Caki2 (cell line): ENCODE data around the gene NUP37. TPM values are rescaled to one million over a fixed set of nuclear protein-coding genes. Genes with fewer than 3 reads are reported as not detected.
A peak's percentile ranks its signal among the peaks of the same experiment; 100 is the strongest.
"Not testable (repeated sequence)": the region's sequence is repeated elsewhere in the genome, so short reads cannot be mapped to it uniquely, and the experiment has no call there.

Source experiments
- DNase-seq: peaks from one replicate; pipeline ENCODE4 v3.0.0-alpha.2; 2015; ENCODE audit warnings: low read depth
- in situ Hi-C: cut with HindIII; loops from 2 replicates; pipeline ENCODE4 v1.10.0; 2016; ENCODE audit warnings: low sequenced_read_pairs, low pct_unique_long_range_greater_than_20kb, mixed read lengths
- total RNA-seq: library from RNA; depleted of rRNA; stranded (reverse); fragments of >200 nt; shearing (Covaris generic); gene quantifications from 2 replicates; pipeline ENCODE4 v1.2.3, GENCODE V29; 2014; ENCODE audit warnings: low replicate concordance

Gene NUP37
- total RNA-seq, 1 experiment from 2014 or later = 88.6 TPM

GRCh38 chr12:102106905-102107304 lies 13.0 kb downstream of the NUP37 start:
- DNase-seq = no peak
- in situ Hi-C loops = no loop called here

DNA sequence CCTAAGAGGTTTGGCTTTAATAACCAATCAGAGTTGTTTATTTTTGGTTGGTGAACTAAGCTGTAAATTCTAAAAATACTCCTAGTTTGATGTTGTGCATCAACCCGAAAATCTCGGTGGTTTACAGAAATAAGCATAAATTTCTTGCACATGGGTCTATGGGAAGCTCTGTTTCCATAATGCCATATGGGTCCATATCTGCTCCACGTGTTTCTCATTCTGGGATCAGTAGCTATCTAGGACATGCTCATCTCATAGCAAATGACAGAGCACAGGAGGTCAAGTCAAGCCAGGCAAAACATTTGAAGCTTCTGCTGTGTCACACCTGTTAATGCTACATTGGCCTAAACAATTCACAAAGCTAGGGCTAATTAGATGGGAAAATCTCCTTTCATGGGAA lies 23.1 kb downstream of the NUP37 start:
- in situ Hi-C loops = no loop called here
- no peak for DNase-seq

GRCh38 chr12:102095677-102096263 lies 24.1 kb downstream of the NUP37 start:
- in situ Hi-C loops = no loop called here
- no peak for DNase-seq

DNA sequence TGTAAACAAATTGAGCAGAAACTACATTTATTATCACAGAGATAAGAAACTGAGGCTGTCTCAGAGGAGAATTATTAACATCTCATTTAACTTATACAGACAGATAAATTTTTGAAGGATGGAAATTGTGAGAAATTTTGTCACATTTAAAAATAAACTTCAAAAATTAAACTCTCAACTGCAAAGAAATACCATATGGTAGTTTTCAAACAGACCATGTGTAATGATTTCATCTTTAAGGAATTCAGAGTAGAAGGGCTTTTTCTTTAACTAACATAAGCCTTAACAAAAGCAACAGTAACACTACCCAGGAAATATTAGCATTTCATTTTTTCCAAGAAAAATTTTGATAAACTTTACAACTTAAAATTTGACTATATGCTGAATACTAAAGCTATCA lies 26.6 kb downstream of the NUP37 start:
- in situ Hi-C loops = no loop called here

DNA sequence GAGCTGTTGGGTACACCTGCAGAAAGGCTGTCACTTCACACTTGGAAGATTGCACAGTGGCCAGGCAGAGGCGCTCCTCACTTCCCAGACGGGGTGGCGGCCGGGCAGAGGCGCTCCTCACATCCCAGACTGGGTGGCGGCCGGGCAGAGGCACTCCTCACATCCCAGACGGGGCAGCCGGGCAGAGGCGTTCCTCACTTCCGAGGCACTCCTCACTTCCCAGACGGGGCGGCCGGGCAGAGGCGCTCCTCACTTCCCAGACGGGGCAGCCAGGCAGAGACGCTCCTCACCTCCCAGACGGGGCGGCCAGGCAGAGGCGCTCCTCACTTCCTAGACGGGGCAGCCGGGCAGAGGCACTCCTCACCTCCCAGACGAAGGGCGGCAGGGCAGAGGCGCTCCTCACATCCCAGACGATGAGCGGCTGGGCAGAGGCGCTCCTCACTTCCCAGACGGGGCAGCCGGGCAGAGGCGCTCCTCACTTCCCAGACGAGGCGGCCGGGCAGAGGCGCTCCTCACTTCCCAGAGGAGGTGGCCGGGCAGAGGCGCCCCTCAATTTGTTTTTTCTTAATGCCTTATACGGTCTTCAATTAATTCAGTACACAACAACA lies 30.6 kb downstream of the NUP37 start:
- DNase-seq, in situ Hi-C loops: not testable (repeated sequence)

More for the DNA sequence above, 26.6 kb downstream of the NUP37 start:
- no peak for DNase-seq

DNA sequence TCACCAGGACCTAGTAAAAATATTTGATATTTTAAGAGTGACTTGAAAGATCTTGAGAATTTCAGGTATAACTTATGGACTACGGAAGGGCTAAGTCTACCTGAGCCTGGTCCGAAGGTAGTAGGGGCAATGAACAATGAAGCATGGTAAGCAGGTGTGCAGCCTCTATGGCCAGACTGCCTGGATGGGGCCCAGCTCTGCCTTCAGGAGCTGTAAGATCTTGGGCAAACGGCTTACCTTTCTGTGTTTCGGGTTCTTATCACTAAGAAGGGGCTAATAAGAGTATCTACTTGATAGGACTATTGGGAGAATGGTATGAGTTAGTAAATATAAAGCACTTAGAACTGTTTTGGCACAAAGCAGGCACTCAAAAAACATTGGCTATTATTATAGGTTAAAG lies 39.1 kb downstream of the NUP37 start:
- in situ Hi-C loops = no loop called here
- DNase-seq = no peak

DNA sequence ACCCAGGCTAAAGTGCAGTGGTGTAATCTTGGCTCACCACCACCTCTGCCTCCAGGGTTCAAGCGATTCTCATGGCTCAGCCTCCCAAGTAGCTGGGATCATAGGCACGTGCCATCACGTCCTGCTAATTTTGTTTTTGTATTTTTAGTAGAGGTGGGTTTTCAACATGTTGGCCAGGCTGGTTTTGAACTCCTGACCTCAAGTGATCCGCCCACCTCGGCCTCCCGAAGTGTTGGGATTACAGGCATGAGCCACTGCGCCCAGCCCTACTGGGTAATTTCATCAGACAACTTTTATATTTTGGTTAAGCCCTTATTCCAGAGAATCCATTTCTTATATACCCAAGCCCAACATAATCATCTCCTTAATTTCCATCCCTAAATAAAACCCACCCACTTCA lies 47.8 kb downstream of the NUP37 start:
- DNase-seq, in situ Hi-C loops: not testable (repeated sequence)

DNA sequence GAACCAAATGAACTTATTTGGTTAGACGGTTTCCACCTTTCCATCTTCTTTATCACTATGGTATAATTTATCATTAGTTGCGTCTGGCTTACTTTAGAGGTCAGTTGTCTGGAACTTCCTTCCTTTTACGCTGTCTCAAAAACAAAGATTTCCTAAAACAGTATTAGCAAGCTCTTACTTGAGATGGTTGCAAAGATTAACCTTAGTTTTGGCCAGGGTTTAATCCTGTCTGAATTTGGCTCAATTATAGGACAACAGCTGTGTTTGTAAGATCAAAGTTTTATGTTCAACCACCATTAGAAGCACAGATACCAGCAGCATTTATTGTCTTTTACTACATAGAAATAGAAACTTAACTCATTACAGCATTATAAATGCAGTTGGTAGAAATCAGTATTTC lies 50.2 kb downstream of the NUP37 start:
- in situ Hi-C loops = no loop called here

GRCh38 chr12:102067574-102068258 lies 52.2 kb downstream of the NUP37 start:
- peak; percentile 4 for DNase-seq
- in situ Hi-C loops = no loop called here

More for the DNA sequence above, 50.2 kb downstream of the NUP37 start:
- DNase-seq = no peak

- in situ Hi-C loops = no loop called here
- no peak for DNase-seq
Measured at GRCh38 chr12:102064476-102064875, 55.4 kb downstream of the NUP37 start.

DNA sequence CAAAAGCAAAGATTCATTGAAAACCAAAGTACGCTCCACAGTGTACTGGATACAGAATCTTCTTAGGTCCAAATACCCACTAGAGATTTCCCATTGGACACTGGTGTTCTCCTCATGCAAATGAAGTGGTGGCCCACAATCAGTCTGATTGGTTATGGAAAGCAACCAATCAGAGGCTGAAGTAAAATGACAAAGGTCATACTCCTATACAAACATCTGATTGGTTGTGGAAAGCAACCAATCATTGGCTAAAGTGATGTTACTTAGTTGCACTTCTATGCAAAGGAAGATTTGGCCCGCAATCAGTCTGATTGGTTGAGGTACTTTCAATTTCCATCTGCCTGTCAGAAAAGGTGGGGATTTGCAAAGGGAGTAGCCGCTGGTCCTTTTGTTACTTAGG lies 56.8 kb downstream of the NUP37 start:
- in situ Hi-C loops = no loop called here
- DNase-seq = peak; percentile 86

DNA sequence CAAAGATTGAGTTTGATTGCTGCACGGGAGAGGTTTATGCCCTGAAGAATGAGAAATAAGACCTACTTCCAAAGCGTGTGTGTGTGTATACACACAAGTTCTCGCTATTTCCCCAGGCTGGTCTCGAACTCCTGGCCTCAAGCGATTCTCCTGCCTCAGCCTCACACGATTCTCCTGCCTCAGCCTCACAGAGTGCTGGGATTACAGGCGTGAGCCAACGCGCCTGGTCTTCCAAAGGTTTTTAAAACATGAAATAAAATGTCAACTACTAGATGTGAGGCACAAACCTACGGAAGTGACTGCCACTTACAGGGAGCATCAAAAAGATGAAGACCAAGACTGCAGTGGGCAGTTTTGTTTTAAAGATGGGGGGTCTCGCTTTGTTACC lies 57.5 kb downstream of the NUP37 start:
- in situ Hi-C loops = no loop called here
- DNase-seq = no peak

DNA sequence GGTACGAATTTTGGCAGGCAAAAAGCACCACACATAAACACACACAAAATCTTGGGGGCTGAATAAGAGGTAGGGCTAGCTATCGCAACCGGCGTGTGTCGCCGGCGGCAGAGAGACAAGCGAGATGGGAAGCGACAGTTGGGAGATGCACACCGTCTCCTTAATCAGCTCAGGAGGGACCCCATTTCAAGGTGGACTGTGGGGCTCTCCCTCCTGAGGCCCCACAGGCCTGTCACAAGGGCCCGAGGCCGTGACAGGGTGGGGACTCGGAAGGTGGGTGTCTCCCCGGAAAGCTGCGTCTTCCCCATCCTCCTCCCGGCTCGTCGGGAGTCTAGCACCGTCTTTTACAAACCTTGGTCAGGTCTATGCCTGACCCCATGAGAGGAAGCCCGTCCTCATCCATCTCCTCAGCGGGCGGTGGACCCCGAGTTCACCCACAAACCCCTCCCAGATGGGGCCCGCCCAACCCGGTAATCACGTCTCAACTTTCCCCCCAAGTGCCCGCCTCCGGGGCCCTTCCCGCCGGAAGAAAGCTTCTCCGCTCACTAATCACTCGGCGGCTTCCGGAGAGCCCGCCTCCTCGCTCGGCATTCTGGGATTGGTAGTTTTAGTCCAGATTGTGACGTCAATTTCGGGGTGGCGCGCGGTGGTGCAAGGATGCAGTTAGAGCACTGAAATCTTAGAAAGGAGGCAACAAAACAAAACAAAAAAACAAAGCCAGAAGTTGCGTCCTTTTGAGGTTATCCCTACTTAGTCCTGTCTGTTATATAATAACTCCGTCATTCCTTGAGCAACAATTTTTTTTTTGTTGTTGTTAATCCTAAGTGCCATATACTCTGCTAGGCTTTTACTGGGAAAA lies 58.1 kb downstream of the NUP37 start, which contains the start of gene WASHC3:
WASHC3 (minus strand) TSS at position 432 of the 859 bp plus-strand sequence; CDS start at position 403, 29 bp downstream.
- peak; percentile 84 for DNase-seq
- in situ Hi-C loops = no loop called here

GRCh38 chr12:102061096-102061559 lies 58.8 kb downstream of the NUP37 start:
- in situ Hi-C loops = no loop called here

GRCh38 chr12:102059343-102059742 lies 60.6 kb downstream of the NUP37 start:
- no peak for DNase-seq
- in situ Hi-C loops = no loop called here

More at GRCh38 chr12:102061096-102061559, 58.8 kb downstream of the NUP37 start:
- DNase-seq = no peak

DNA sequence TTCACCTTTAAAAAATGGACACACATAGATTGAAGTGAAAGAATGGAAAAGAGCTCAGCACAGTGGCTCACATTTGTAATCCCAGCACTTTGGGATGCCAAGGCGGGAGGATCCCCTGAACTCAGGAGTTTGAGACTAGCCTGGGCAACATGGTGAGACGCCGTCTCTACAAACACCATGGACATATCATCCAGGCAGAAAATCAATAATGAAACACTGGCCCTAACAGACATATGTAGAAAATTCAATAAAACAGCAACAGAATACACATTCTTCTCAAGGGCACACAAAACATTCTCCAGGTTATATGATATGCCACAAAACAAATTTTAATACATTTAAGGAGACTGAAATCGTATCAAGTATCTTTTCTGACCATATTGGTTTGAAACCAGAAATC lies 65.6 kb downstream of the NUP37 start:
- in situ Hi-C loops = no loop called here
- DNase-seq = no peak

DNA sequence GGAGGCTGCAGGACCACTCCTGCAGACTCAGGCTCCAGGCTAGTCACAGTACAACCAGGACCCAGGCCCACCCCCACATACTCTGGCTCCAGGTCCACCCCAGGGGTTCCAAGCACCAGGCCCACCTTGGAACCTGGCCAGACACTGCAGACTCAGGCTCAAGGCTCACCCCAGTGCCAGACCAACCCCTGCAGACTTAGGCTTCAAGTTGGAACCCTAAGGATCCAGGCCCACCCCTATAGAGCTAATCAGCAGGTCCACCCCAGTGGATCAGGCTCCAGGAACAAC lies 66.9 kb downstream of the NUP37 start:
- no peak for DNase-seq
- in situ Hi-C loops = no loop called here

DNA sequence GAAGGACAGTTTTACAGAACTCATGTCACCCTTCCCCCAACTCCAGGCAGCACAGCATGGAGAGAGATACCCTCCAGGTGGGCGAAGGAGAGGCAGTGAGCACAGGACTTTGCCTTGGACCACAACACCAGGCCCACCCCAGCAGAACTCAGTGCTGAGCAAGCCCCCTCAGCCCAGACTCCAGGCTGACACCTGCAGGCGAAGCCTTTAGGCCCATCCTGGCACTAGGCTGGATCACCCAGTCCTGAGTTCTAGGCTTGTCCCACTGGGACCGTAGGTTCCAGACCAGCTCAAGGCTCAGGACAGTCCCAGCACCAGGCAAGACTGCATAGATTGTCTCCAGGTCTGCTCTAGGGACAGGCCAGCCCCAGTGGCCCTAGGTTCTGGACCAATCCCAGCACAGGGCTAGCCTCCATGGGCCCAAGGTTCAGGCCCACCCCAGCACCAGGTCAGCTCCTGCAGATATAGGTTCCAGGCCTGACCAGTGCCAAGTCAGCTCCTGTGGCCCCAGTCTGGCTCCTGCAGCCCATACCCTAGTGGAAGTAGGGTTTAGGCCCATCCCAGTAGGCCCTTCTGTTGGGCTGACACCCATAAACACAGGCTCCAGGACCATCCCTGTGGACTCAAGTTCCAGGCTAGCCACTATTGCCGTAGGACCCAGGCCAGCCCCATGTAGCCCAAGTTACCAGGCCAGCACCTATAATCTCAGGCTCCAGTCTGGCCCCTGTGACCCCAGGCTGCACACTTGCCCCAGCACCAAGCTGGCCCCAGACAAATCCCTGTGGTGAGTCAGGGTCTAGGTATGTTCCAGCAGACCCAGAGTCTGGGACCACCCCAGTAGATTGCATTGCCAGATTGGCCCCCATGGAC lies 67.5 kb downstream of the NUP37 start:
- DNase-seq = no peak
- in situ Hi-C loops = no loop called here
